HL-60/S4 treated with retinoic acid at 250 ng/mL for 4 days and 3 days (cell line): ENCODE data around the gene CPB2.

ENCODE experiments used
- in situ Hi-C: fragments of 300-500 bp; cut with MboI; formaldehyde crosslinking; loops from 2 replicates; pipeline ENCODE4 v1.7.0; 2022; ENCODE audit warnings: low sequenced_read_pairs

Gene CPB2

DNA sequence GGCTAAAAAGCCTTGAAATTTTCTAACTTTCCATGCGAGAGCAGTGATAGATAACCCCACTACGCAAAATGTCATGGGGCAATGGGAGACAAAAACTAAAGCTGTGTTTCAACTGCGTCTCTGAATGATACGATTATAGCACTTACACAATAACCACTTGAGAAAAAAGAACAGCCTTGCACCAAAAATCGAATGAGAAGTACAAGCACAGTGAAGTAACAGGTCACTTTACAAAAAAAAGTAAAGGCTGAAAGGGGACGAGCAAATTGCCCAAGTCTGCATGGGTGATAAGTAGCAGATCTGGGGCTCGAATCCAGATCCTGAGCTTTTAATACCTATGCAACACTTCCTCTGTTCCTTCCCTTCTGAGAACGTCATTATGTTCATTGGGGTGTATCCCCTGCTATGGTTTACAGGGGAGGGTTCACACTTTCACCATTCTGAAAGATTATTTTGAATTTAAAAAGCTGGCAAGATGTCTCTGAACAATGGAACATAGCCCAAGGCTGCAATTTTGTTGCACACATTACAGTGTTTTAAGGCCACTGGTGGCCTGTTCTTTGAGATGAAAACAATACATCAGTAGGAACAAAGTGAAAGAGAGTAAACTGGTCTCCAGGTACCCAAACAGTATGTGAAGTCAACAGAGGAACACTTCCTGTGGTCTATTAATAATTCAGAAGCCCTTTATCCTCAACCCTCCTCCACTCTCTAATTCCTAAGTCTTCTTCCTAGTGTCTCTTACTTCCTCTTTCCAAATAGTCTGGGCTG lies 3.2 kb downstream of the CPB2 start:
- in situ Hi-C loops, result loop anchor here (25.0 kb wide), 1 partner anchor 489 kb away; the partner anchor contains the start of gene ERICH6B

DNA sequence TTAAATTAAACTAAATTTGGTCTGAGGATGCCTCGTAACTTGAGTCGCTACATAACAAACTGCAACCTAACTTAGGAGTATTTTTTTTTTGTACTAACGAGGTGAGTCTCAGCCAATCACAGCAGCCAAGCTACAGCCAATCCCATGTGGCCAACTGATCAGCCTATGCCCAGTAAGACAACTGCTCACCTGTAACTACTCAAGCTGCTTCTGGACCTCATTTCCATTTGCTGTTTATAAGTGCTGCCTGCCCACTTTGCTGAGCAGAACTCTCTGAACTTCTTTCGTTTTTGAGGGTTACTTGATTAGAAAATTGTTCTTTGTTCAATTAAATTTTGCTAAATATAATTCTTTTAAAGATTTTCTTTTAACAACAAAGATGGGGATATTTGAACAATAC lies 3.8 kb downstream of the CPB2 start:
- in situ Hi-C loops, result loop anchor here (25.0 kb wide), 1 partner anchor 489 kb away; the partner anchor contains the start of gene ERICH6B

DNA sequence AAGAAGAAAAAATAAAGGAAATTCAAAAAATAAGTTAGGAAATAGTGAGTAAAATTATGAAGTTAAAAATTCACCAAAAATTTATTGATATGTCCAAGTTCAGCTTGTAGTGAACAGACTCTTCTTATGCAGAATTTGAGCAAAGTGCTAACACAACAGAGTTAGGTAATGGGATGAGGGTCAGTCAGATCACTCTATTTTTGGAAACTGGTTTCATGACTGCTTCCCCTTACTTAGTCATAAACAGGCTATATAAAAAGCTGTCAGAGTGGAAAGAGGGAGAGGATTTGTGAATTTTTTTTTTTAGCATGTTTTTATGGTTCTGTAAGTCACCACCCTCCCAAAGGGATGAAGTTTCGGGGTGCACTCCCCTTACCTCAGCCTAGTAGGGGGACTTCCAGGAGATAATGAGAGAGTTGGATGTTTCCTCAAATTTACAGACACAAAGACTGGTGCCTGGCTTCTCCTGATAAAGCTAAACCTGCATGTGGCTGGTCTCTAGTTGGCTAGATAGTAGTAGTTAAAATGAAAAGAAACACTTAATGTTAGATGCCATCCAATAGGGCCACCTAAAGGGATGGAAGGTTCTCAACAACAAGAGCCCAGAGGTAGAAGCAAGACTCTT lies 4.5 kb downstream of the CPB2 start:
- in situ Hi-C loops, result loop anchor here (25.0 kb wide), 1 partner anchor 488 kb away; the partner anchor contains the start of gene ERICH6B

DNA sequence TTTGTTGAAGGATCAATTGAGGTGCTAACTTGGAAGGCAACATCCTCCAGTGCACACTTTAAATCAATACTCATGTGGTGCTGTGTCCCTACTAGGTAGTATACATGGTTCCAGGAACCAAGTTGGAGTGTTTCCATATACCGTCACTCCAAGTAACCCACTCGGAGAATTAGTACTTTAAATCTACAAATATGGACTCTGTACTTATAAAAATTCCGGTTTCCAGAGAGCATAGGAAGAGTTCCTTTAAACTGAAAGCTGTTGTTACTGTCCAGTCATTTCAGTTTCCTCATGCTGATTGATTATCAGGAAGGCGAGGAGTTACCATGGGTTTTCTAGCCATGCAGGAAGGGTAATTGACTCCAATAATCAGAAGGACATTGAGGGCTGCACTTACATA lies 7.2 kb downstream of the CPB2 start:
- in situ Hi-C loops, result no loop called here

DNA sequence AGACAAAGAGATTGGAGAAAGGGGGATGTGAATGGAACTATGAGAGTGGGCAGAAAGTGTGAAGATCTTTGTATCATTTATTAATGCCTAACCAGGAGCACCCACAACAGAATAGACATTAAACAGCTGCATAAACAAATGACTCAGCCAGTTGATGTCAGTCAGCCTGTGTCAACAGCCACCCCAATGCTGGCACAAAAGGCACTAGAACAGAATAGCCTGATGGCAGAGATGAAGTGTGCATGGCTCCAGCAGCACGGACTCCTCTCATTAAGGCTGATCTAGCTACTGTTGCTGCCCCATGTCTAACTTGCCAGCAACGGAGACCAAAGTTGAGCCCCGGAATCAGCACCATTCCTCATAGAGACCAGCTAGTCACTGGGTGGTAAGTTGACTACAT lies 7.8 kb downstream of the CPB2 start:
- in situ Hi-C loops, result no loop called here

DNA sequence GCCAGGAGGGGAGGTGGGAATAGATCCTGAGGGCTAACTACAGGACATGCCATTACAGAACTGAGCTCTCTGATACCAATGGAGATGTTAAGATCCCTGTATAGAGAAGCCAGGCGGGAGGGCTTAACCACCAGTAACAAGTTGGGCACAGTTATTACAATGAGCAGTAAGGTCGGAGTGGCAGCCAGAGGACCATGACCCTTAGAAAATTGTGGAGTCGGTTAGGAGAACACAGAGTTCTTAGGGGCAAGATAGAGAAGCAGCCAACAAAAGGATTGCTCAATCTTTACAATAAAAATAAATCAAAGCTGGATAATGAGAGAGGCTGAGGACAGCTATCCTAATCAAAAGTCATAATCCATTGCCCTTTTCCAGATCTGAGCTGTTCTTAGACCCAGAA lies 10.4 kb downstream of the CPB2 start:
- in situ Hi-C loops, result no loop called here

DNA sequence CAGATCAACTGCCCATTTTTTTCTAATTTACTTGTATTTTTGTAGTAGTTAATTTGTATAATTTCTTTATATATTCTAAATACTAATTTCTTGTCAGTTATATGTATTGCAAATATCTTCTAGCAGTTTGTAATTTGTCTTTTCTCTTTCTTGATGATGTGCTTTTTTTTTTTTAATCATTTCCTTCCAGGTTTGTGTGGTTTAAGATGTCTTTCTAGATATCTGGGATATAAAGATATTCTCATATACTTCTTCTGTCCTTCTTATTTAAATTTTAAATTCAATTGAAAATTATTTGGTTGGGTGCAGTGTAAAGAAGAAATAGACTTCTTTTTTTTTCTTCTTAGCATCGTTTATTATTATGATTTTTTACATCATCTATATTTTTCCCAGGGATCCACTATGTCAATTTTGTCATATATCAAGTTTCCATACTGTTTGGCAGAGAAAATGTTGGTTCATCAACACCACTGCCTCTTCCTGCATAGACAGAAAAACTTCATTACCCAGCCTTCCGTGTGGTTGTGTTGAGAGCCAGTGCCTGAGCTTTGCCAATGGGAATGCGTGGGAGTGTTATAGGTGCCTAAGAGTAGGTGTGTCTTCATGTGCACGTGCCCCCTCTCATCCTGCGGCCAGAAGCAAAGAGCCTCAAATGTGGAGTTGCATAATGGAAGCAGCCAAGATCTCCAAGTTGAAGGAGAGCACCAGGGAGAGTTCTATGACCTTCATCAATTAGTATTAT lies 15.8 kb downstream of the CPB2 start:
- in situ Hi-C loops, result no loop called here

DNA sequence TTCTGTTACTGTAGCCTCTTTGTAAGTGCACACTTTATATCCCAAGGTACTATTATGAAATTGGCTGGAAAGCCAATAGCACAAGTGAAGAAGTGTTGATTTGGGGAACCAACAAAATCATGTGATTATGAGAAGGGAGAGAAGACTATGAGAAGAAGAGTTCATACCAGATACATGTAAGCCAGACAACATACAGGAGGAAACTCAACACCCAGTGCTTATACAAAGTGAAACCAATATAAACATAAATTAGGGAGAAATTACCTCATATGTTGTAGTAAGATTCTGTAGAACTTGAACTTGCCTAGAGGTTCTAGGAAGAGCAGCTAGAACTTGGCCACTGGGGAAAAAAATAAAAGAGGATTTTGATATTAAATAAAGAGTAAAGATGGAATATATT lies 17.4 kb downstream of the CPB2 start:
- in situ Hi-C loops, result no loop called here

DNA sequence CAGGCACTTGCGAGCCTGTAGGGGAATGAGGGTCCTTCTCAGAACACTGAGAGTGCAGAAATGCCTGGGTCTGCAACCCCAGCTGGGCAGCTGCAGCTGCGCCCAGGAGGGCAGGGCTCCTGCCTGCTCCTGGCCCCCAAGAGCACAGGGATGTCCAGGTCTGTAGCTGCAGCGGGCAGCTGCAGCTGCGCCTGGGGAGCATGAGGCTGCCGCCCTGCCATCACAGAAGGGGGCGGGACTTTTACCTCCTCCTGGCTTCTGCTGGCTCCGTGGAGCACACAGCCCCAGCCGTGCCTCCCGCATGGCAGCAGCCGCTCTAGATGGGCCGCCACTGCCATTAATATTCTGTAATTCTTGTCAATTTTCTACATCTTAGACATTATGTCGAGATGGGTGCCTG lies 17.8 kb downstream of the CPB2 start:
- in situ Hi-C loops, result no loop called here

DNA sequence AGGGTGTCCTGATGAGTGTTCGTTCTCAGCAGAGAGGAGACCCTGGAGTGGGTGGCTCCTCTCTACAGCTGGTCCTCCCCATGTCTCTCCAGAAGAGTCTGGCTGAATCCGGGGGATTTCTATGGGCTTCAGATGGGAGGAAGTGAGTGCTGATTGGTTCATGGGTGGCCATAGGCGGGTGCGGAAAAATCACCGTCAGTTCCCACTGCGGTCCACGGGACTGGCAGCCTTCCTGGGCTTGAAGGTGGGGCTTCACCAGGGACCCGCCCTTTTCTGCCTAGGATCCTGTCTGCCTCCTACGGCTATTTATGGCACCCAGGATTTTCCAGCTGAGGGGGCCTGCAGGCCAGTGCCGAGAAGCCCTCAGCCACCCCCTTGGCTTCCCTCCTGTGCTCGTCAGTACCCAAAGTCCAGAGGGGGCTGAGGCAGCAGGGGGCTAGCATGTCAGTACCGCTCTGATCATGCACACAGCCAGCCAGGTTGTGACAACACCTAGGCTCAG lies 18.4 kb downstream of the CPB2 start:
- in situ Hi-C loops, result no loop called here

DNA sequence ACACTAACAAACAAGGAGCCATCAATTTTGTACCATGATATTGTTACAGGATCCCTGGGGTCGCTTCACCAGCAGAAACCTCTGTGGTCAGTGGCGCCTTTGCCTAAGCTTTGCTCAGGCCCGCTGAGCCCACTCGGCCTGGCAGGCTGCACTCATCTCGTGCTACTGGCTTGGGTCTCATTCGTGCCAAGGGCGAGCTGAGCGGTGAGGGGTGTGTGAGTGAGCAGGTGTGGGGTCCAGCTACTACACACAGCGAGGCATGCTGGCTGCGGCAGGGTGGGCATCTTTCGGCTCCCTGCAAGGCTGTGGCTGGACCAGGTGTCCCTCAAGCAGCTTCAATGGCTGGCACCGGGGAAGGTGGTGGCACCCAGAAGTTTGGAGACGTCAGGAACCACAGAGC lies 19.1 kb downstream of the CPB2 start:
- in situ Hi-C loops, result no loop called here

DNA sequence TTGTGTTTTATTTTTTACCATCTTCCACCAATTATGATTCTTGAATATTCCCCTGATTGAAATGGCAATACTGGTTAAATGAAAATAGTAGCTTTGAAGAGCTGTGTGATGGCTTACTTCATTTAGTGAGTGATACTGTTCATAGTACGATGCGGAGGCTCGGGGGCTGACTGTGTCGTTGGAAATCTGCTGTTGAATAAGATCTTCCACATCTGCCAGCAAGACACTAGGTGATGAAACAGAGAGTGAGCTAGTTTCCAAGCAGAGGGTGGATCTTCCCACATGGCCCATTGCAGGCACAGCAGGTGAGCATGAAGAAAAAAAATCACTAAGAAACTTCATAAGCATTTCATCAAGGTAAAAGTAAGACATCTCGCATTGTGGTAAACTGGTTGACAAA lies 22.5 kb downstream of the CPB2 start:
- in situ Hi-C loops, result no loop called here

DNA sequence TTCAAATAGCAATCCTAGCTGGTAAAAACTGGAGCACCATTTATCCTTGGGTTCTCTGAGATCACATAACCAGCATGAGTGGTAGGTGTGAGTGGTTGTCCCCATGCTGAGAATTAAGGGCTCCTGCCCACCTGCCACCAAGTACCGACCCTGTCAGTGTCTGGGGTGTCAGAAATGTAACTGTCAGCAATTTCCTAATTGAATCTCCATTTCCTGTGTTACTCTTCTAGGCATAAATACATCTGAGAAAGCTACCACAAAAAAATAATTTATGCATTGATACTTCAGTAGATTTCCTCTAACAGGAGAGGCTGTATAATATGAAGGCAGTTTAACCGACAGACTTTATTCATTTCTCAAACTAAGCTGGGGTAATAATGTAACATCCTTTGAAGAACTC lies 25.1 kb downstream of the CPB2 start:
- in situ Hi-C loops, result no loop called here

DNA sequence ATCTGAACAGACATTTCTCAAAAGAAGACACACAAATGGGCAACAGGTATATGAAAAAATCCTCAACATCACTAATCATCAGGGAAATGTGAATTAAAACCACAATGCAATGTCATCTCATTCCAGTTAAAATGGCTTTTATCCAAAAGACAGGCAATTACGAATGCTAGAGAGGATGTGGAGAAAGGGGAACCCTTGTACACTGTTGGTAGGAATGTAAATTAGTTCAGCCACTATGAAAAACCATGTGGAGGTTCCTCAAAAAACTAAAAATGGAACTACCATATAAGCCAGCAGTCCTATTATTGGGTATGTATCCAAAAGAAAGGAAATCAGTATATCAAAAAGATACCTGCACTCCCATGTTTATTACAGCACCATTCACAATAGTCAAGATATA lies 27.6 kb downstream of the CPB2 start:
- in situ Hi-C loops, result no loop called here

DNA sequence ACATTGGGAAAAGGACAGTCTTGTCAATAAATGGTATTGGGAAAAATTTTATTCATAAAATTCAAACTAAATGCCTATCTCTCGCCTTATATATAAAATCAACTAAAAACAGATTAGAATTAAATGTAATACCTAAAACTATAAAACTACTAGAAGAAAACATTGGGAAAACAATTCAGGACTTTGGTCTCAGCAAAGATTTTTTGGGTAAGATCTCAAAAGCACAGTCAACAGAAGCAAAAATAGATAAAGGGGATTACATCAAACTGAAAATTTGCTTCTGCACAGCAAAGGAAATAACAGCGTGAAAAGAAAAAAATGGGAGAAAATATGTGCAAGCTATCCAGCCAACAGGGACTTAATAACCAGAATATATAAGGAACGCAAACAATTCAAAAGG lies 28.0 kb downstream of the CPB2 start:
- in situ Hi-C loops, result no loop called here

DNA sequence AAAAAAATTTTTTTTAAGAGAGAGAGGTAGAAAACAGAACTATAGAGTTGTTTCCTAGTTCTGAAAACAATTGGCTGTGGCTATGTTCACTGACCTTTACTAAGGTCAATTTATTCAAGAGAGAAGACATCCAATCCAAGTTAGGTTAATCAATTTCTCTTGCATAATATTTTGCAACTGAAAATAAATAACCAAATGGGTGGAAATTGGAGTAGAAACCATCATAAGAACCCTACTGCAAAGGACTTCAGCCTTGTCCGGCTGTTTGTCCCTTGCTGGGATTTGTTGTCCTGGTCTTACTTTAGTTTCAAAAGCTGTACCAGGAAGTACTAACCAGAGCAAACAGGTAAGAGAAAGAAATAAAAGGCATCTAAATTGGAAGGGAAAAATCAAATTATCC lies 29.0 kb downstream of the CPB2 start:
- in situ Hi-C loops, result no loop called here

DNA sequence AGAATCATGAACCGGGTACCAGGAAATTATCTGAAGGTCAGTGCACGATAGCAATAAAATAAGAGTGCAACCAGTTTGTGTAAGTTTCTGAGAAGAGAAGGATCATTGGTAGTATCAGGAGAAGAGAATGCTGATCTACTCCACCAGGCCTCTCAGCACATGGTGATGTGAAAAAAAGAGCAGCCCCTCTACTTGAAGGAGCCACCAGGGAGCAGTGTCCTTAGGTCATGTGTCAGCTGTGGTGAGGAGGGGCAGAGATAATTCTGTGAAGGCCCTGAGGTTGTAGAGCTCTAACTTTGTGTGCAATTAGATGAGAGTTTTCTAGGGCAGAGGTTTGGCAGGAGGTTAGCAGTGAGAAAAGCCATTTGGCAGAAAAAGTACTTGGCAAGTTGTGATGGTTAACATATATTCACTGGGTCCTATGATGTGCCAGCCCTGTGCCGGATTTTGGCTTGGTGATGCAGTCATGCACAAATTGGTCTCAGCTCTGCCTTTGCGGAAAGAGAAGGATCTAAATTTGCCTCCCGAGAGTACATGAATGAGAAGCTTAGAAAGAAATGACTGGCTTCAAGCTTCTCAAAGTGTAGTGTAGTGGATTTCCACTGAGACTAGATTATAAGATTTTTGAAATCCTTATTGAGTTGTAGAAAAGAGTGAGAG lies 33.1 kb downstream of the CPB2 start:
- in situ Hi-C loops, result no loop called here

DNA sequence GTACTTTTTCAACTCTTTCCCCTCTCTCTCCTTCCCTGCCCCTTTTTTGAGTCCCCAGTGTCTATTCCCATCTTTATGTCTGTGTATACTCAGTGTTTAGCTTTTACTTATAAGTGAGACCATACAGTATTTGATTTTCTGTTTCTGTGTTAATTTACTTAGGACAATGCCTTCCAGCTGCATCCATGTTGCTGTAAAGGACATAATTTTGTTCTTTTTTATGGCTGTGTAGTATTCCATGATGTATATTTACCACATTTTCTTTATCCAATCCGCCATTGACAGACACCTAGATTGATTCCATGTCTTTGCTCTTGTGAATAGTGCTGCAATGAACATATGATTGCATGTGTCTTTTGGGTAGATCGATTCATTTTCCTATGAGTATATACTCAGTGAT lies 41.5 kb downstream of the CPB2 start:
- in situ Hi-C loops, result no loop called here

DNA sequence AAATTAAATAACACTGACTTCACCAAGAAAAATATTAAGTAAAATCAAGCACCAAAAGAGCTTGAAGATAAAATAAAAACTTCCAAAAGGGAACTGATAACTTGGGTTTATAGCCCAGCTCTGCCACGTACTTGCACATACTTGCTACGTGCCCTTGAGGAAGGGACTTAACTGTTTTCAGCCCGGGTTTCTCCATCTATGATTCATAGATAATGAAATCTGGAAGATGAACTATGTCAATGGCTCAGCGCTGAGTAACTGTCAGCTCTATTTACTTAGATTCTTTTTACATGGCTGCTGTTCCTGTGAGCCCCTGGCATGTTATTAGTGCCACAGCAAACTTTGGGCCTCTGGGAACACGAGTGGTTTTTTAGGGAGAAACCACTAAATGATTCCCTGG lies 42.6 kb downstream of the CPB2 start:
- in situ Hi-C loops, result no loop called here

DNA sequence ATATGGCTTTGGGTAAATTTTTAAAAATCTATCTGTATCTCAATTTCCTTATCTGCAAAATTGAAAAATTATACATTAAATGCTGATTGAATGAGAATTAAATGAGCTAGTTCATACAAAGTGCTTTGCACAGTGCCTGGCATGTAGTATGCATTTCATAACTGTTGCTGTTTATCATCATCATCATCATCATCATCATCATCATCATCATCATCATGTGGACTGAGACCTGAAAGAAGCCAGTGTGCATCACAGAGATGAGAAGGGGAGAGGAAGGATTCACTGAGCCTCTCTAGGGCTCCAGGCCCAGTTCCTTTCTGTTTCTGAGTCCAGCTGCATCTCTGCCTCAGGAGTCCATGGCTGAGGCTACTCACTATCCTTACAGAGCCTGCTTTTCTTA lies 45.4 kb downstream of the CPB2 start:
- in situ Hi-C loops, result no loop called here

DNA sequence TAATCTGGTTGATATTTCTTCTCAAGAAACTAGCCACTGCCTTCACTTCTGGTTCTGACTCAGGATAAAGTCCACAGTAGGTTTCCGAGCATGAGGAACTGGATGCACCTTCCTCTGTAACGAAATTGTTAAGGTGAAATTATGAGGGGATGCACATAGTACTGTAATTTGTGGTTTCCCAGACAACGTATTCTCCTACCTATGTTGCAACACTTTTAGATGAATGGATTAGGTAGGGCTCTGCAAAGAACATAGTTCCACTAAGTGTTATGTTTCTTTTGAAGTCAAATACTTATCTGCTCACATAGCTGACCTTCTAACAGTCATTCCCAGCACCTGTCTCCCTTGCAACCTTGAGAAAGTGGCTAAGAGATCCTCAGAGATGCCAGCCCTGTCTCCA lies 46.6 kb downstream of the CPB2 start:
- in situ Hi-C loops, result no loop called here
